Lung (tissue), 12 donors: Measurements from ENCODE around the gene GCK. TPM values are rescaled to one million over a fixed set of nuclear protein-coding genes. Genes with fewer than 3 reads are reported as not detected.

ENCODE experiments used
- ATAC-seq: fragments of 200-7000 bp; cut with Tn5 transposase; one replicate; pipeline ENCODE4 v1.9.1; 2020; ENCODE audit warnings: moderate number of reproducible peaks; ENCODE audit not compliant: insufficient read depth, low FRiP score
- DNase-seq, 3 donors: peaks; one replicate each; pipeline ENCODE4 v3.0.0-alpha.2; 2013 to 2017
- H3K27ac ChIP-seq, 2 donors: one replicate each; pipeline ENCODE4 v1.5.1; 2013; ENCODE audit warnings: mild to moderate bottlenecking in 2 of 2, moderate library complexity in 2 of 2, control low read depth in 1 of 2, inconsistent platforms in 1 of 2, low read depth in 1 of 2, low read length in 1 of 2
- H3K27me3 ChIP-seq, 3 donors: one replicate each; pipeline ENCODE4 v1.5.1; 2013; ENCODE audit warnings: low read length in 2 of 3; ENCODE audit not compliant: control insufficient read depth in 3 of 3, insufficient read depth in 3 of 3
- H3K36me3 ChIP-seq, 4 donors: one replicate each; pipeline ENCODE4 v1.5.1; 2013; ENCODE audit warnings: low read length in 4 of 4, mild to moderate bottlenecking in 1 of 4, moderate library complexity in 1 of 4; ENCODE audit not compliant: control insufficient read depth in 4 of 4, insufficient read depth in 4 of 4
- H3K4me1 ChIP-seq, 5 donors: one replicate each; pipeline ENCODE4 v1.5.1; 2013; ENCODE audit warnings: low read length in 5 of 5, mild to moderate bottlenecking in 2 of 5, moderate library complexity in 1 of 5; ENCODE audit not compliant: control insufficient read depth in 5 of 5, insufficient read depth in 5 of 5
- H3K4me3 ChIP-seq: one replicate; pipeline ENCODE4 v1.5.1; 2013; ENCODE audit warnings: mild to moderate bottlenecking, control low read depth, moderate library complexity
- H3K9ac ChIP-seq, 2 donors: one replicate each; pipeline ENCODE4 v1.5.1; 2013; ENCODE audit warnings: low read length in 2 of 2, control low read depth in 1 of 2; ENCODE audit not compliant: insufficient read depth in 1 of 2
- H3K9me3 ChIP-seq, 4 donors: one replicate each; pipeline ENCODE4 v1.5.1; 2013; ENCODE audit warnings: low read length in 3 of 4, mild to moderate bottlenecking in 1 of 4, moderate library complexity in 1 of 4; ENCODE audit not compliant: control insufficient read depth in 4 of 4, insufficient read depth in 3 of 4
- WGBS, 2 donors: extraction: QIAGEN DNeasy Blood & Tissue Kit; methylation state at CpG; one replicate each; pipeline ENCODE4 v1.1.7; 2013; 5-methylcytosine and 5-hydroxymethylcytosine counted together
- polyA plus RNA-seq, 2 donors: library from polyadenylated mRNA; stranded (reverse); fragments of 200-250 nt; gene quantifications; one replicate each; pipeline ENCODE4 v1.2.1, GENCODE V29; 2013
- total RNA-seq, 2 donors: library from RNA; depleted of rRNA in 1 of 2; stranded (reverse); fragments of >200 nt in 1 of 2; gene quantifications; one replicate each; pipeline ENCODE4 v1.2.1, GENCODE V29; 2014 to 2021
- TF ChIP-seq, protein P1 (sequence below): IDR thresholded peaks from 2 replicates; pipeline ENCODE4 v1.5.1; 2012; ENCODE audit warnings: mild to moderate bottlenecking; ENCODE audit errors: control extremely low read depth, extremely low read depth
- donor health status: control.
- donor health status: control.
- donor health status: Bipolar disorder and iron deficiency.
- donor health status: healthy.
- donor health status: DM: yes; HTN: yes; CAD: no.

The GCK gene
- total and polyA plus RNA-seq, 4 donors, result 0.25 to 1.1 (median 0.43) TPM

DNA sequence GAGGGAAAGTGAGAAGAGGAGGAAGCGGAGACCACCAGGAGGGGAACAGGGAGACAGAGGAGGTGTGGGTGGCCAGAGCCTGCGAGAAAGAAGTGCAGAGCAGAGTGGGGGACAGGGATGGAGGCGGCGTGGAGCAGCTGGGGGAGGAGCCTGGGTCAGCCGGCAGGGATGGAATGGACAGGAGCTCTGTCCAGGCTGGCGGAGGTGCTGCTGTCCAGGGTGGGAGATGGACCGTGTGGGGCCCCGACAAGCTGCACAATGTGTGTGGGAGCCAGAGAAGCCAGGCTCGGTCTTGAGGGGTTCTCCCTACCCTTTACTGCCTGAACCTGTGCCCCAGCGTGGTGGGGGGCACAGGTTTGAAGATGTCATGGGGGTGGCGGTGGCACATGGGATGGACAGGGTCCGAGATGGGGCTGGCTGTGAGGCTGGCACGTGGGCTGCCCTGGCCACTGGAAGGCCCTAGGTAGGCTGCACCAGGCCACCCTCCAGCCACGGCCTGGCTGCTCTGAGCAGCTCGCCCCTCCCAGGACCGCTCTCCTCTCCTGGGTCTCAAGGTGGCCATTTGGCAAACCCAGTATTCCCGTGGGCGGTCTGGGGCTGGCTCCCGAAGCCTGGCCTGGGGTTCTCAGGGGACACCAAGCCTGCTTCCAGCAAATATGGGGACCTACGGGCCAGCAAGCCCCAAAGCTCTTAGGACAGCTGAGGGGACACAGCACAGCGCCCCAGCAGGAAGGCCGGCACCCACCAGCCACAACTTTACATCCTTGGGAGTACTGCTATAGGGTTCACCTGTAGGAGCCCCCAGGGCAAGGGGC is 43.9 kb upstream of the GCK start:
- no peak for DNase-seq
- Histone ChIP-seq H3K4me1 (peaks cover 0 to 8% (median 0%) of the 10 kb centered on the region in 5 donors), H3K4me3 (no peak overlapping the region), H3K9ac (no peak overlapping the region), H3K9me3 (no peaks in the 10 kb centered on the region), H3K36me3 (no peaks in the 10 kb centered on the region), H3K27ac (no peak overlapping the region), H3K27me3 (no peaks in the 10 kb centered on the region)
- no peak for ATAC-seq
- 77 to 86% methylated on average over 21 to 22 of the region's 22 CpGs for WGBS, 2 donors
- TF ChIP-seq, protein P1, sequence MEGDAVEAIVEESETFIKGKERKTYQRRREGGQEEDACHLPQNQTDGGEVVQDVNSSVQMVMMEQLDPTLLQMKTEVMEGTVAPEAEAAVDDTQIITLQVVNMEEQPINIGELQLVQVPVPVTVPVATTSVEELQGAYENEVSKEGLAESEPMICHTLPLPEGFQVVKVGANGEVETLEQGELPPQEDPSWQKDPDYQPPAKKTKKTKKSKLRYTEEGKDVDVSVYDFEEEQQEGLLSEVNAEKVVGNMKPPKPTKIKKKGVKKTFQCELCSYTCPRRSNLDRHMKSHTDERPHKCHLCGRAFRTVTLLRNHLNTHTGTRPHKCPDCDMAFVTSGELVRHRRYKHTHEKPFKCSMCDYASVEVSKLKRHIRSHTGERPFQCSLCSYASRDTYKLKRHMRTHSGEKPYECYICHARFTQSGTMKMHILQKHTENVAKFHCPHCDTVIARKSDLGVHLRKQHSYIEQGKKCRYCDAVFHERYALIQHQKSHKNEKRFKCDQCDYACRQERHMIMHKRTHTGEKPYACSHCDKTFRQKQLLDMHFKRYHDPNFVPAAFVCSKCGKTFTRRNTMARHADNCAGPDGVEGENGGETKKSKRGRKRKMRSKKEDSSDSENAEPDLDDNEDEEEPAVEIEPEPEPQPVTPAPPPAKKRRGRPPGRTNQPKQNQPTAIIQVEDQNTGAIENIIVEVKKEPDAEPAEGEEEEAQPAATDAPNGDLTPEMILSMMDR, result no peak

DNA sequence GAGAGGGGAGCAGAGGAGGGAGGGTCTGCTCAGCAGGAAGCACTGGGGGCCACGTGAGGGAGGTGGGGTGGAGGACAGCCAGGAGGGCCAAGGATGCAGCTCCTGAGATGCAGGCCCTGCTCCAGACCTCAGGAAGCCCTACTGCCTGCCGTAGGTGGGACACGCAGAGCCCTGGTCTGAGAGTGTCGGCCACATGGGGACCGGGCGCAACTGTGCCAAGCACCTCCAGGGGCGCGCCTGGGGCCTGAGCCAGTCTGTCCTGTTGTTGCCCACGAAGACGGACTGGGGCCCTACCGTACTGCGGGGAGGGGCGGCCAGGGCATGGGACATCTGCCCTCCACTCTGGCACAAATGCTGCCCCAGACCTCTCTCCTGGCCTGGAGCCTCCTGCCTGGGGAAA is 43.2 kb upstream of the GCK start:
- ATAC-seq (no peak), DNase-seq (no peak)
- no peak overlapping the region for H3K9ac ChIP-seq
- H3K4me1 ChIP-seq, result peaks cover 0 to 8% (median 0%) of the 10 kb centered on the region in 5 donors
- no peaks in the 10 kb centered on the region for H3K36me3 ChIP-seq
- no peak overlapping the region for H3K4me3 ChIP-seq
- H3K9me3 ChIP-seq, result no peaks in the 10 kb centered on the region
- H3K27me3 ChIP-seq, result no peaks in the 10 kb centered on the region
- WGBS, 2 donors, result 84 to 90% methylated on average over 13 of the region's 13 CpGs
- TF ChIP-seq, protein P1, result no peak
- no peak overlapping the region for H3K27ac ChIP-seq

DNA sequence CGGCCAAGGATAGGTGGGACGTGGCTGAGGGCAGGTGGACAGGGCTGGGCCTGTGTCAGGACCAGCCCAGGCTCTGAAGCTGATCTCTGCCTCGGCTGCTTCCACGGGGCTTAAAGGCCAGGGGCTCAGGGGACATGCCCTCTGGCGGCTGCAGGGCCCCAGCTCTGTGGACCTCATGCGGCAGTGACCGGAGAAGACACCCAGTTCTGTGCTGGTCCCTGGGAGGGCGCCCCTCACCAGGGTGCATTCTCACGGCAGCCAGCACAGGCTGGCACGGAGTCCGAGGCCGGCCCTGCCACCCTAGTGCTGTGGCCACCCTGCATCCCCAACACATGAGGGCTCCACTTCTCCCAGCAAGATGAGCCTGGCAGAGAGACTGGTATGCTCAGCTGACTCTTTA is 41.8 kb upstream of the GCK start:
- TF ChIP-seq, protein P1, result no peak
- Histone ChIP-seq H3K27me3 (peaks cover 0 to 3% (median under 1%) of the 10 kb centered on the region in 3 donors), H3K4me1 (peaks cover 0 to 8% (median 0%) of the 10 kb centered on the region in 5 donors), H3K27ac (no peak overlapping the region), H3K4me3 (no peak overlapping the region), H3K9me3 (no peaks in the 10 kb centered on the region), H3K9ac (no peak overlapping the region), H3K36me3 (no peaks in the 10 kb centered on the region)
- no peak for DNase-seq
- ATAC-seq, result no peak
- WGBS, 2 donors, result 90 to 93% methylated on average over 12 of the region's 12 CpGs

DNA sequence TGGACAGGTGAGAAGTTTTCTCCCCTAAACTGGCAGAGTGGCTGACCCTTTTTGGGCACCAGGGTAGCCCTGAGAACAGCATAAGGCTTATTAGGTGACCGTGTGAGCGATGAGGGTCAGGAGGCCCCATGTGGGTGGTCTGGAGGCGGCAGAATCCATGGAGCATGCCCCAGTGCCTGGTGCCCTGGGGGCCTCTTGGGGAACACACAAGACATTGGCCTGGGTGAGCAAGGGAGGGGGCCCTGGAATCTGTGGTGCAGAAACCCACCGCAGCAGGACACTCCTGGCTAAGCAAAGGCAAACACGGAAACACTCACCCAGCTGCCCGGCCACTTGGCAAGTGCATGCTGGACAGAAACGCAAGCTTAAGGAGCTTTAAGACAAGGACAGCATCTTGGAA is 41.0 kb upstream of the GCK start:
- no peak overlapping the region for H3K4me3 ChIP-seq
- no peak for ATAC-seq
- peaks cover 0 to 8% (median under 1%) of the 10 kb centered on the region in 5 donors for H3K4me1 ChIP-seq
- TF ChIP-seq, protein P1, result no peak
- WGBS, 2 donors, result 82 to 86% methylated on average over 7 of the region's 7 CpGs
- no peaks in the 10 kb centered on the region for H3K9me3 ChIP-seq
- DNase-seq, result no peak
- H3K27me3 ChIP-seq, result peaks cover 0 to 6% (median 2%) of the 10 kb centered on the region in 3 donors
- no peak overlapping the region for H3K9ac ChIP-seq
- H3K27ac ChIP-seq, result no peak overlapping the region
- H3K36me3 ChIP-seq, result no peaks in the 10 kb centered on the region
